HCT116 (cell line): Measurements from ENCODE around the gene XPA. TPM values are rescaled to one million over a fixed set of nuclear protein-coding genes. Genes with fewer than 3 reads are reported as not detected.

Experiments used
- ATAC-seq: fragments of 200-7000 bp; cut with Tn5 transposase; 2 replicates; pipeline ENCODE4 v1.9.1; 2020; ENCODE audit warnings: mild to moderate bottlenecking, moderate library complexity
- BruUV-seq: library from RNA; stranded (reverse); fragments of 400-500 nt; replicated peaks from 2 replicates; lab custom pipeline; 2021; lab: Mats Ljungman, UMichigan
- CTCF ChIA-PET: fragments of 300-600 bp; sonication (Branson Sonifier 250); formaldehyde crosslinking; loops from one replicate; lab custom pipeline; 2021; ENCODE audit warnings: antibody characterized with exemption; lab: Charles Lee
- POLR2A ChIA-PET: fragments of 300-600, 350-600 bp; sonication (Branson Sonifier 250); formaldehyde crosslinking; loops from one replicate; lab custom pipeline; 2021; ENCODE audit warnings: antibody characterized with exemption; lab: Charles Lee
- RAD21 ChIA-PET, 2 experiments: fragments of 300-600 bp; sonication (Branson Sonifier 250); formaldehyde crosslinking; loops; one replicate each; lab custom pipeline; 2023; ENCODE audit warnings: low total read pairs in 2 of 2; ENCODE audit not compliant: uncharacterized antibody in 2 of 2, unreplicated experiment in 2 of 2, low non-redundant PET in 1 of 2; lab: Charles Lee
- DNase-seq: peaks from one replicate; pipeline ENCODE4 v3.0.0-alpha.2; 2010; ENCODE audit warnings: low read depth, low spot score
- H2AFZ ChIP-seq: fragments of 200-600 bp; shearing (Covaris generic), sonication (generic); 2 replicates; pipeline ENCODE4 v1.6.1; 2017; ENCODE audit warnings: low read depth, mixed run types, mixed read lengths, antibody characterized with exemption, low read length; ENCODE audit not compliant: poor library complexity, severe bottlenecking
- H3K27ac ChIP-seq: 2 replicates; pipeline ENCODE4 v1.5.1; 2012; ENCODE audit warnings: low read depth, low read length
- H3K27me3 ChIP-seq: fragments of 200-600 bp; sonication (generic); 2 replicates; pipeline ENCODE4 v1.6.1; 2016; ENCODE audit warnings: mixed run types, low read length, mixed read lengths; ENCODE audit not compliant: insufficient read depth
- H3K36me3 ChIP-seq, 2 experiments: fragments of 200-500 bp in 1 of 2; fragments of 200-600 bp in 1 of 2; sonication (Bioruptor generic) in 1 of 2; sonication (generic) in 1 of 2; 2 replicates each; pipeline versions ENCODE4 v1.5.1 to v1.6.1; 2014 to 2016; ENCODE audit warnings: low read length in 2 of 2, inconsistent platforms in 1 of 2, mixed read lengths in 1 of 2, mixed run types in 1 of 2; ENCODE audit not compliant: insufficient read depth in 2 of 2, control insufficient read depth in 1 of 2
- H3K4me1 ChIP-seq, 2 experiments: fragments of 200-600 bp in 1 of 2; sonication (generic) in 1 of 2; 2 replicates each; pipeline versions ENCODE4 v1.5.1 to v1.6.1; 2012 to 2017; ENCODE audit warnings: low read length in 2 of 2, inconsistent platforms in 1 of 2, mild to moderate bottlenecking in 1 of 2, mixed read lengths in 1 of 2, mixed run types in 1 of 2, moderate library complexity in 1 of 2; ENCODE audit not compliant: insufficient read depth in 2 of 2, control insufficient read depth in 1 of 2
- H3K4me2 ChIP-seq: fragments of 200-600 bp; sonication (generic); 2 replicates; pipeline ENCODE4 v1.6.1; 2017; ENCODE audit warnings: mixed run types, low read length, mixed read lengths
- H3K4me3 ChIP-seq, 2 experiments: fragments of 200-600 bp in 1 of 2; sonication (generic) in 1 of 2; replicated peaks in 1 of 2; 2 replicates each; pipeline ENCODE4 v1.5.1; 2011 to 2016; ENCODE audit warnings: low read length in 2 of 2, control low read depth in 1 of 2, low read depth in 1 of 2, mild to moderate bottlenecking in 1 of 2, mixed read lengths in 1 of 2, mixed run types in 1 of 2
- H3K79me2 ChIP-seq: fragments of 200-600 bp; sonication (generic); 2 replicates; pipeline ENCODE4 v1.6.1; 2017; ENCODE audit warnings: mild to moderate bottlenecking, mixed run types, low read length, moderate library complexity, mixed read lengths; ENCODE audit not compliant: insufficient read depth
- H3K9ac ChIP-seq: fragments of 200-600 bp; sonication (generic); 2 replicates; pipeline ENCODE4 v1.6.1; 2016; ENCODE audit warnings: low read length, mixed read lengths
- H3K9me2 ChIP-seq: fragments of 200-600 bp; sonication (generic), shearing (Covaris generic); 2 replicates; pipeline ENCODE4 v1.6.1; 2017; ENCODE audit warnings: mixed run types, mild to moderate bottlenecking, moderate library complexity; ENCODE audit not compliant: insufficient read depth
- H3K9me3 ChIP-seq, 2 experiments: fragments of 200-500 bp in 1 of 2; fragments of 200-600 bp in 1 of 2; sonication (Bioruptor generic) in 1 of 2; sonication (generic) in 1 of 2; 2 replicates each; pipeline ENCODE4 v1.6.1; 2014 to 2017; ENCODE audit warnings: low read length in 2 of 2, mixed read lengths in 2 of 2, inconsistent platforms in 1 of 2, low read depth in 1 of 2, mild to moderate bottlenecking in 1 of 2, mixed run types in 1 of 2, moderate library complexity in 1 of 2; ENCODE audit not compliant: control insufficient read depth in 1 of 2, insufficient read depth in 1 of 2
- H4K20me1 ChIP-seq: fragments of 200-600 bp; sonication (generic), shearing (Covaris generic); 2 replicates; pipeline ENCODE4 v1.6.1; 2017; ENCODE audit warnings: mixed run types, mild to moderate bottlenecking, moderate library complexity; ENCODE audit not compliant: insufficient read depth
- ATF3 ChIP-seq: IDR thresholded peaks from 2 replicates; pipeline ENCODE4 v1.6.1; 2012
- CEBPB ChIP-seq: IDR thresholded peaks from 2 replicates; pipeline ENCODE4 v1.6.1; 2012; ENCODE audit warnings: low read depth
- CTCF ChIP-seq, 3 experiments: fragments of 200-600 bp in 1 of 3; sonication (generic) in 1 of 3; IDR thresholded peaks in 2 of 3; conservative IDR thresholded peaks in 1 of 3; 2 replicates each; pipeline ENCODE4 v1.5.1; 2012 to 2017; ENCODE audit warnings: low read depth in 2 of 3, low read length in 2 of 3, antibody characterized with exemption in 1 of 3, borderline replicate concordance in 1 of 3, control low read depth in 1 of 3, mild to moderate bottlenecking in 1 of 3, mixed read lengths in 1 of 3, mixed run types in 1 of 3, moderate library complexity in 1 of 3; ENCODE audit not compliant: insufficient read depth in 1 of 3
- EGR1 ChIP-seq: IDR thresholded peaks from 2 replicates; pipeline ENCODE4 v1.6.1; 2012; ENCODE audit warnings: low read depth
- ELF1 ChIP-seq: IDR thresholded peaks from 2 replicates; pipeline ENCODE4 v1.6.1; 2012; ENCODE audit warnings: low read depth, borderline replicate concordance
- EZH2phosphoT487 ChIP-seq: fragments of 200-600 bp; IDR thresholded peaks from 2 replicates; pipeline ENCODE4 v1.6.1; 2018; ENCODE audit warnings: antibody characterized with exemption, borderline replicate concordance
- FOSL1 ChIP-seq: IDR thresholded peaks from 2 replicates; pipeline ENCODE4 v1.6.1; 2012; ENCODE audit warnings: low read depth
- JUND ChIP-seq: IDR thresholded peaks from 2 replicates; pipeline ENCODE4 v1.6.1; 2012
- MAX ChIP-seq: IDR thresholded peaks from 2 replicates; pipeline ENCODE4 v1.6.1; 2012
- POLR2A ChIP-seq: IDR thresholded peaks from 2 replicates; pipeline ENCODE4 v1.7.0; 2011; ENCODE audit warnings: borderline replicate concordance; ENCODE audit not compliant: insufficient read depth, insufficient read length; ENCODE audit errors: extremely low read depth
- POLR2AphosphoS5 ChIP-seq: IDR thresholded peaks from 2 replicates; pipeline ENCODE4 v1.6.1; 2011; ENCODE audit warnings: mild to moderate bottlenecking, low read depth, low read length, moderate library complexity
- REST ChIP-seq: IDR thresholded peaks from 2 replicates; pipeline ENCODE4 v1.6.1; 2012; ENCODE audit warnings: low read depth
- SIN3A ChIP-seq: IDR thresholded peaks from 2 replicates; pipeline ENCODE4 v1.6.1; 2012; ENCODE audit warnings: low read depth
- SRF ChIP-seq: IDR thresholded peaks from 2 replicates; pipeline ENCODE4 v1.6.1; 2012; ENCODE audit warnings: low read depth
- TCF7L2 ChIP-seq: IDR thresholded peaks from 2 replicates; pipeline ENCODE4 v1.7.0; 2011; ENCODE audit warnings: borderline replicate concordance, inconsistent platforms; ENCODE audit not compliant: insufficient read depth, insufficient read length; ENCODE audit errors: extremely low read depth
- YY1 ChIP-seq: IDR thresholded peaks from 2 replicates; pipeline ENCODE4 v1.6.1; 2011; ENCODE audit warnings: low read length, low read depth, moderate library complexity, mild to moderate bottlenecking; ENCODE audit not compliant: insufficient replicate concordance; ENCODE audit errors: extremely low read depth
- ZFX ChIP-seq: fragments of 450-650 bp; IDR thresholded peaks from 2 replicates; pipeline ENCODE4 v1.6.1; 2017
- ZNF274 ChIP-seq: fragments of 200-500 bp; sonication (Bioruptor generic); IDR thresholded peaks from 2 replicates; pipeline ENCODE4 v1.6.1; 2014; ENCODE audit warnings: mild to moderate bottlenecking, low read depth, low read length, inconsistent platforms
- intact Hi-C: fragments of 100-400 bp; cut with micrococcal nuclease; formaldehyde crosslinking; loops from 2 replicates; pipeline ENCODE4 v1.10.0; 2022
- total RNA-seq: library from RNA; stranded (reverse); gene quantifications from one replicate; pipeline ENCODE4 v1.2.1, GENCODE V29; 2021; ENCODE audit not compliant: unreplicated experiment

The XPA gene
- total RNA-seq, 1 experiment from 2014 or later: 9.3 TPM

- H3K4me3 ChIP-seq: peak within 1 kb of the TSS; percentile 95 to 97
- peak within 1 kb of the TSS; percentile 95 for H3K27ac ChIP-seq
- ATAC-seq (peak; percentile 94), DNase-seq (peak; percentile 96)
- no peaks in the 10 kb centered on the region for H3K27me3 ChIP-seq
- H3K79me2 ChIP-seq: peaks cover 75% of the 10 kb centered on the region
- H3K9me2 ChIP-seq: no peaks in the 10 kb centered on the region
- peak within 1 kb of the TSS; percentile 81 for H3K4me2 ChIP-seq
- ChIA-PET RAD21 (interaction anchor here in 1 of 2 experiments (0.6 kb wide), 1 partner anchor 164 kb away, joined by 3 read pairs; no protein-coding TSS in a partner anchor), POLR2A (interaction anchor here (0.6 to 1.9 kb wide), 11 partner anchors 13 to 777 kb away, joined by 3 to 9 read pairs (median 3); partner anchors contain the start of genes TMOD1 and XPA), CTCF (interaction anchor here (0.6 to 2.1 kb wide), 9 partner anchors 18 to 777 kb away, joined by 3 to 11 read pairs (median 3); partner anchors contain the start of gene TRMO)
- no peaks in the 10 kb centered on the region for H3K9me3 ChIP-seq
- H3K9ac ChIP-seq: peak within 1 kb of the TSS; percentile 91
- intact Hi-C loops: loop anchor here (1.0 to 5.0 kb wide), 2 partner anchors 64 to 1376 kb away; partner anchors contain the start of gene XPA
- peaks cover 9 to 15% of the 10 kb centered on the region in 2 experiments; a peak in 2 of 4 replicates for H3K4me1 ChIP-seq
- BruUV-seq: no TSS peak
- no peaks in the 10 kb centered on the region for H3K36me3 ChIP-seq
- no peak within 1 kb of the TSS for H2AFZ ChIP-seq
- H4K20me1 ChIP-seq: peaks cover 9% of the 10 kb centered on the region; the same call in 1 of the 2 replicates
- TF ChIP-seq POLR2AphosphoS5 (peak; percentile 89), CEBPB (no peak), ELF1 (peak; percentile 89), TCF7L2 (peak; percentile 62), YY1 (peak; percentile 30), EGR1 (peak; percentile 92), SRF (peak; percentile 74), REST (no peak), ATF3 (no peak), CTCF (IDR thresholded peaks at IDR 0.05 in 2 of 3, conservative IDR thresholded peaks at IDR 0.05 in 1 of 3; ENCODE audit: borderline replicate concordance in 1 of 3, insufficient read depth in 1 of 3, low read depth in 2 of 3, low read length in 2 of 3) (no peak), MAX (peak; percentile 92), SIN3A (peak; percentile 87), POLR2A (peak; percentile 82), ZNF274 (no peak), ZFX (no peak), JUND (no peak), EZH2phosphoT487 (no peak), FOSL1 (no peak)
Observed at GRCh38 chr9:97632985-97633858, 63.9 kb downstream of the XPA start, which contains the start of the genes NCBP1 and TSTD2. Gene NCBP1, plus strand, starts transcription at chr9:97633821. Its CDS starts 61 bp downstream, at chr9:97633882. Gene TSTD2, minus strand, starts transcription at chr9:97633368. Its CDS starts 5,806 bp downstream, at chr9:97627562.
